Right hindlimb (tissue), 1 donor: ENCODE data around the gene PTMS.

ENCODE experiments used
- DNase-seq: peaks from one replicate; pipeline ENCODE4 v3.0.0-alpha.2; 2018

PTMS gene

GRCh38 chr12:6790496-6791150 is 24.5 kb downstream of the PTMS start:
- no peak for DNase-seq

GRCh38 chr12:6791931-6792520 is 25.9 kb downstream of the PTMS start:
- DNase-seq: no peak

GRCh38 chr12:6792522-6793201 is 26.5 kb downstream of the PTMS start:
- DNase-seq: peak; percentile 55

GRCh38 chr12:6795088-6795487 is 28.9 kb downstream of the PTMS start:
- DNase-seq: no peak

- DNase-seq: no peak
Observed at GRCh38 chr12:6796576-6796975, 30.4 kb downstream of the PTMS start.

- no peak for DNase-seq
Observed at GRCh38 chr12:6799147-6799546, 33.0 kb downstream of the PTMS start.

GRCh38 chr12:6807170-6807569 is 41.0 kb downstream of the PTMS start:
- DNase-seq: no peak

GRCh38 chr12:6809056-6809455 is 42.9 kb downstream of the PTMS start:
- DNase-seq: no peak

- DNase-seq: no peak
Observed at GRCh38 chr12:6810758-6811157, 44.6 kb downstream of the PTMS start.

GRCh38 chr12:6813363-6813762 is 47.2 kb downstream of the PTMS start:
- no peak for DNase-seq

GRCh38 chr12:6816598-6816997 is 50.4 kb downstream of the PTMS start:
- DNase-seq: no peak

- no peak for DNase-seq
Observed at GRCh38 chr12:6817098-6817497, 50.9 kb downstream of the PTMS start.

- no peak for DNase-seq
Observed at GRCh38 chr12:6817662-6818157, 51.5 kb downstream of the PTMS start.

- DNase-seq: no peak
Observed at GRCh38 chr12:6818222-6818621, 52.1 kb downstream of the PTMS start.

GRCh38 chr12:6818645-6819044 is 52.5 kb downstream of the PTMS start:
- no peak for DNase-seq

- peak; percentile 23 for DNase-seq
Observed at GRCh38 chr12:6819106-6820030, 53.2 kb downstream of the PTMS start.

- DNase-seq: no peak
Observed at GRCh38 chr12:6820166-6820565, 54.0 kb downstream of the PTMS start.
